Frontal cortex (tissue), 4 donors: Measurements from ENCODE around the gene IL21R. TPM values are rescaled to one million over a fixed set of nuclear protein-coding genes. Genes with fewer than 3 reads are reported as not detected.

Source experiments
- DNase-seq, 2 donors: peaks; one replicate each; pipeline ENCODE4 v3.0.0; 2012; ENCODE audit warnings: low spot score in 2 of 2
- FAIRE-seq: peaks from 2 replicates; lab custom pipeline; 2012; peaks lifted over from hg19 to GRCh38; lab: Jason Lieb, UNC
- total RNA-seq: library from RNA; depleted of rRNA; stranded (reverse); fragments of >200 nt; gene quantifications from one replicate; pipeline ENCODE4 v1.2.3, GENCODE V29; 2014
- donor health status: control.
- donor health status: control.
- donor health status: control.

The IL21R gene
- total RNA-seq, 1 donor from 2014 or later, result 0.41 TPM

GRCh38 chr16:27499659-27500055 lies 97.7 kb downstream of the IL21R start:
- DNase-seq (peak in 1 of 2 donors; percentile 41), FAIRE-seq (no peak)

GRCh38 chr16:27500801-27501200 lies 98.8 kb downstream of the IL21R start:
- DNase-seq (no peak), FAIRE-seq (no peak)

Other genes with a start within 250 kb of the IL21R start
- 3.3 TPM for gene KDM8, start 198.6 kb upstream of the IL21R start, total RNA-seq
- gene NSMCE1, start 133.4 kb upstream of the IL21R start, total RNA-seq, result 35.1 TPM
- gene IL4R, start 88.2 kb upstream of the IL21R start, total RNA-seq, result 1.6 TPM
- 77.9 TPM for gene GTF3C1, start 147.7 kb downstream of the IL21R start, total RNA-seq
- 17.9 TPM for gene KATNIP, start 148.0 kb downstream of the IL21R start, total RNA-seq